ENCODE data around the gene TEX26.

GRCh38 chr13:30892966-30893365 lies 39.5 kb upstream of the TEX26 start:
- TF ChIP-seq POLR2AphosphoS5 (IDR thresholded peaks at IDR 0.05; ENCODE audit: low read depth, low read length) (no peak), TAF1 (IDR thresholded peaks at IDR 0.05; ENCODE audit: borderline replicate concordance, insufficient read depth, low read length) (no peak), REST (IDR thresholded peaks at IDR 0.05; ENCODE audit: insufficient read depth in 1 of 2, low read depth in 2 of 2, low read length in 2 of 2) (no peak)

All from PFSK-1 (cell line).